Measurements from ENCODE around the gene UST. TPM values are rescaled to one million over a fixed set of nuclear protein-coding genes. Genes with fewer than 3 reads are reported as not detected.
"Not testable (repeated sequence)": the region's sequence is repeated elsewhere in the genome, so short reads cannot be mapped to it uniquely, and the experiment has no call there.

The UST gene
- total RNA-seq, 4 donors from 2014 or later, result 13.5 to 47.1 (median 33.0) TPM

- peak overlapping the region; percentile 62 to 91 (median 77) for H3K27ac ChIP-seq
- H3K9me3 ChIP-seq, result no peaks in the 10 kb centered on the region
- H3K36me3 ChIP-seq, result no peaks in the 10 kb centered on the region
- H3K27me3 ChIP-seq, result no peaks in the 10 kb centered on the region
- H3K4me3 ChIP-seq, result peak overlapping the region in 1 of 4 donors; percentile 23
- DNase-seq (ENCODE audit: low spot score in 2 of 2), result no peak
- H3K4me1 ChIP-seq, result peaks cover 0 to 64% (median 30%) of the 10 kb centered on the region in 4 donors
- TF ChIP-seq EP300 (IDR thresholded peaks at IDR 0.05) (no peak), POLR2A (IDR thresholded peaks at IDR 0.05) (no peak), CTCF (IDR thresholded peaks at IDR 0.05) (no peak)
- WGBS, 2 donors, result 50 to 69% methylated on average over 1 of the region's 1 CpG
These were observed 13.4 kb downstream of the UST start for GRCh38 chr6:148760258-148760534.

GRCh38 chr6:148760568-148761526 lies 14.0 kb downstream of the UST start:
- peak overlapping the region in 3 of 4 donors; percentile 20 to 35 (median 23) for H3K4me3 ChIP-seq
- H3K27me3 ChIP-seq, result no peaks in the 10 kb centered on the region
- whole genome bisulfite sequencing, 2 donors, result 9 to 11% methylated on average over 14 of the region's 14 CpGs
- no peak for TF ChIP-seq CTCF (IDR thresholded peaks at IDR 0.05)
- TF ChIP-seq EP300 (IDR thresholded peaks at IDR 0.05), result peak in 1 of 2 donors; percentile 81
- no peak for TF ChIP-seq POLR2A (IDR thresholded peaks at IDR 0.05)
- peak overlapping the region; percentile 62 to 91 (median 77) for H3K27ac ChIP-seq
- peaks cover 0 to 64% (median 30%) of the 10 kb centered on the region in 4 donors for H3K4me1 ChIP-seq
- H3K9me3 ChIP-seq, result no peaks in the 10 kb centered on the region
- DNase-seq (ENCODE audit: low spot score in 2 of 2), result peak; percentile 68 to 74
- H3K36me3 ChIP-seq, result no peaks in the 10 kb centered on the region

GRCh38 chr6:148761527-148762011 lies 14.7 kb downstream of the UST start:
- TF ChIP-seq CTCF (IDR thresholded peaks at IDR 0.05) (no peak), EP300 (IDR thresholded peaks at IDR 0.05) (no peak), POLR2A (IDR thresholded peaks at IDR 0.05) (no peak)
- Histone ChIP-seq H3K4me1 (peaks cover 0 to 70% (median 30%) of the 10 kb centered on the region in 4 donors), H3K27ac (peak overlapping the region; percentile 6 to 91 (median 77)), H3K27me3 (no peaks in the 10 kb centered on the region), H3K9me3 (no peaks in the 10 kb centered on the region), H3K4me3 (peak overlapping the region in 3 of 4 donors; percentile 4 to 35 (median 20)), H3K36me3 (no peaks in the 10 kb centered on the region)
- WGBS, 2 donors, result 18 to 20% methylated on average over 8 of the region's 8 CpGs
- DNase-seq (ENCODE audit: low spot score in 2 of 2), result no peak

- Histone ChIP-seq H3K27me3 (no peaks in the 10 kb centered on the region), H3K27ac (peak overlapping the region; percentile 6 to 91 (median 77)), H3K36me3 (no peaks in the 10 kb centered on the region), H3K9me3 (no peaks in the 10 kb centered on the region), H3K4me3 (no peak overlapping the region), H3K4me1 (peaks cover 0 to 66% (median 30%) of the 10 kb centered on the region in 4 donors)
- no peak for TF ChIP-seq POLR2A (IDR thresholded peaks at IDR 0.05)
- TF ChIP-seq CTCF (IDR thresholded peaks at IDR 0.05), result no peak
- TF ChIP-seq EP300 (IDR thresholded peaks at IDR 0.05), result no peak
- WGBS, 2 donors, result 78 to 80% methylated on average over 1 of the region's 1 CpG
- no peak for DNase-seq (ENCODE audit: low spot score in 2 of 2)
These were observed 15.4 kb downstream of the UST start for GRCh38 chr6:148762231-148762630.

GRCh38 chr6:148764259-148765020 lies 17.6 kb downstream of the UST start:
- H3K36me3 ChIP-seq, result not testable (repeated sequence)
- 66 to 68% methylated on average over 10 of the region's 10 CpGs for WGBS, 2 donors

More at GRCh38 chr6:148764259-148765020, 17.6 kb downstream of the UST start:
- not testable (repeated sequence) for H3K9me3 ChIP-seq; H3K4me3 ChIP-seq; H3K27me3 ChIP-seq; DNase-seq (ENCODE audit: low spot score in 2 of 2); H3K27ac ChIP-seq
- peaks cover 0 to 58% (median 27%) of the 10 kb centered on the region in 4 donors for H3K4me1 ChIP-seq
